K562 (cell line): ENCODE data around the gene GRPEL2. TPM values are rescaled to one million over a fixed set of nuclear protein-coding genes. Genes with fewer than 3 reads are reported as not detected.

ENCODE experiments used
- ATAC-seq: fragments of 200-7000 bp; cut with Tn5 transposase; 3 replicates; pipeline ENCODE4 v1.9.1; 2020; ENCODE audit warnings: moderate library complexity
- BruUV-seq: library from RNA; stranded (reverse); fragments of 400-500 nt; replicated peaks from 2 replicates; lab custom pipeline; 2021; lab: Mats Ljungman, UMichigan
- CTCF ChIA-PET: fragments of 300-600 bp; formaldehyde crosslinking; extraction: SDS; loops from one replicate; lab custom pipeline; 2021; ENCODE audit warnings: low intra/inter-chr PET ratio; lab: Yijun Ruan, JAX
- POLR2A ChIA-PET: fragments of 300-600, 350-650 bp; sonication (Branson Sonifier 250); formaldehyde crosslinking; extraction: SDS; loops from one replicate; lab custom pipeline; 2021; ENCODE audit warnings: antibody characterized with exemption, inconsistent platforms; lab: Yijun Ruan, JAX
- DNase-seq, 4 experiments: peaks; one replicate each; pipeline versions ENCODE4 v3.0.0 to v3.0.0-alpha.2; 2011 to 2018; ENCODE audit warnings: low spot score in 3 of 4, mixed read lengths in 3 of 4; ENCODE audit errors: extremely low read depth in 1 of 4
- FAIRE-seq: peaks from 2 replicates; lab custom pipeline; 2011; peaks lifted over from hg19 to GRCh38; lab: Jason Lieb, UNC
- H2AFZ ChIP-seq: 2 replicates; pipeline ENCODE4 v1.6.0; 2011; ENCODE audit warnings: low read depth, low read length, control low read depth, inconsistent platforms
- H3K27ac ChIP-seq: fragments of 200-600 bp; 3 replicates; pipeline ENCODE4 v1.8.0; 2011; ENCODE audit warnings: low read depth, mild to moderate bottlenecking, control low read depth, inconsistent platforms, low read length, moderate library complexity, mixed read lengths; ENCODE audit errors: extremely low read depth
- H3K27me3 ChIP-seq, 2 experiments: fragments of 300-600 bp in 1 of 2; 2 replicates in 1 of 2; 3 replicates in 1 of 2; pipeline versions ENCODE4 v1.6.0 to v1.8.0; 2011; ENCODE audit warnings: inconsistent platforms in 2 of 2, low read length in 2 of 2, mild to moderate bottlenecking in 1 of 2, mixed read lengths in 1 of 2, moderate library complexity in 1 of 2; ENCODE audit not compliant: control insufficient read depth in 2 of 2, insufficient read depth in 2 of 2
- H3K36me3 ChIP-seq: fragments of 300-600 bp; 3 replicates; pipeline ENCODE4 v1.8.0; 2011; ENCODE audit warnings: mild to moderate bottlenecking, low read length, inconsistent platforms; ENCODE audit not compliant: control insufficient read depth, insufficient read depth
- H3K4me1 ChIP-seq, 2 experiments: fragments of 200-600 bp in 1 of 2; replicated peaks in 1 of 2; 2 replicates in 1 of 2; 3 replicates in 1 of 2; pipeline versions ENCODE4 v1.5.1 to v1.8.0; 2011; ENCODE audit warnings: inconsistent platforms in 2 of 2, low read length in 2 of 2, mild to moderate bottlenecking in 1 of 2, mixed read lengths in 1 of 2, moderate library complexity in 1 of 2; ENCODE audit not compliant: control insufficient read depth in 2 of 2, insufficient read depth in 2 of 2
- H3K4me2 ChIP-seq: 2 replicates; pipeline ENCODE4 v1.6.1; 2011; ENCODE audit warnings: low read length, control low read depth, inconsistent platforms, mixed read lengths; ENCODE audit not compliant: insufficient read depth
- H3K4me3 ChIP-seq: fragments of 200-600 bp; sonication (generic), shearing (Covaris generic); 2 replicates; pipeline ENCODE4 v1.5.1; 2016; ENCODE audit warnings: control low read depth, inconsistent platforms
- H3K79me2 ChIP-seq: fragments of 200-600 bp; 3 replicates; pipeline ENCODE4 v1.8.0; 2011; ENCODE audit warnings: low read length, inconsistent platforms; ENCODE audit not compliant: control insufficient read depth, insufficient read depth
- H3K9ac ChIP-seq, 2 experiments: 2 replicates each; pipeline versions ENCODE4 v1.6.0 to v1.6.1; 2011; ENCODE audit warnings: low read depth in 2 of 2, low read length in 2 of 2, control low read depth in 1 of 2, inconsistent platforms in 1 of 2, mild to moderate bottlenecking in 1 of 2, mixed read lengths in 1 of 2; ENCODE audit not compliant: insufficient read depth in 1 of 2
- H3K9me1 ChIP-seq: one replicate; pipeline ENCODE4 v1.6.0; 2011; ENCODE audit warnings: inconsistent platforms, mild to moderate bottlenecking, low read length, moderate library complexity; ENCODE audit not compliant: control insufficient read depth, insufficient read depth
- H3K9me3 ChIP-seq: replicated peaks from 2 replicates; pipeline ENCODE4 v1.5.1; 2011; ENCODE audit warnings: low read depth, low read length, inconsistent platforms; ENCODE audit not compliant: control insufficient read depth, insufficient read depth
- H4K20me1 ChIP-seq: replicated peaks from 2 replicates; pipeline ENCODE4 v1.6.1; 2011; ENCODE audit warnings: low read length, inconsistent platforms, mixed read lengths; ENCODE audit not compliant: control insufficient read depth, insufficient read depth
- CLOCK ChIP-seq: fragments of 250-450 bp; sonication (Bioruptor Pico); IDR thresholded peaks from 2 replicates; pipeline ENCODE4 v1.4.0; 2020; ENCODE audit warnings: mild to moderate bottlenecking, moderate library complexity, borderline replicate concordance
- CTCF ChIP-seq, 3 experiments: IDR thresholded peaks in 2 of 3; conservative IDR thresholded peaks in 1 of 3; 2 replicates each; pipeline ENCODE4 v1.5.1; 2011 to 2012; ENCODE audit warnings: low read length in 3 of 3, mild to moderate bottlenecking in 3 of 3, control low read depth in 2 of 3, improper control_type of control experiment in 1 of 3, inconsistent platforms in 1 of 3, low read depth in 1 of 3, mixed read lengths in 1 of 3, moderate library complexity in 1 of 3; ENCODE audit not compliant: insufficient read depth in 2 of 3
- WGBS: fragments of 100-300 bp; shearing (Covaris generic); methylation state at CpG from one replicate; pipeline ENCODE4 v1.1.6; 2016; ENCODE audit warnings: low coverage, mixed read lengths; ENCODE audit not compliant: insufficient coverage; ENCODE audit errors: missing lambda C conversion rate; 5-methylcytosine and 5-hydroxymethylcytosine counted together
- in situ Hi-C: fragments of 300-500 bp; cut with MboI; formaldehyde crosslinking; loops from 4 replicates; pipeline ENCODE4 v1.15.0; 2018; ENCODE audit warnings: inconsistent platforms, mixed read lengths
- intact Hi-C: fragments of 100-400 bp; cut with micrococcal nuclease; formaldehyde crosslinking; loops from 2 replicates; pipeline ENCODE4 v1.14.2; 2022
- polyA plus RNA-seq, 8 experiments: library from polyadenylated mRNA; depleted of rRNA in 4 of 8; stranded (reverse) in 5 of 8; unstranded in 3 of 8; fragments of >200 nt; fragmentation: Nextera tagmentation in 2 of 8; fragmentation: Illumina TruSeq in 1 of 8; extraction: Ambion mirVana in 2 of 8; extraction: Trizol in 1 of 8; gene quantifications; 2 replicates each; pipeline versions ENCODE4 v1.2.1 to v1.2.3, GENCODE V29; 2011 to 2014; ENCODE audit warnings: inconsistent platforms in 1 of 8, missing spikeins in 1 of 8
- total RNA-seq, 7 experiments: library from RNA; depleted of rRNA in 6 of 7; stranded (reverse); fragments of >200 nt in 6 of 7; fragmentation: Illumina TruSeq in 2 of 7; extraction: Trizol in 2 of 7; gene quantifications; 2 replicates each; pipeline versions ENCODE4 v1.2.1 to v1.2.3, GENCODE V29; 2011 to 2021; ENCODE audit warnings: low replicate concordance in 1 of 7

The GRPEL2 gene
- total and polyA plus RNA-seq, 9 of the 15 experiments (the other 6 are each of a cell fraction or from before 2014, with no cell fraction given) = 11.2 to 40.5 (median 25.8) TPM

- in situ Hi-C loops = no loop called here
- Histone ChIP-seq H3K79me2 (no peaks in the 10 kb centered on the region), H3K4me3 (no peak overlapping the region), H3K4me2 (no peak overlapping the region), H3K9me3 (no peaks in the 10 kb centered on the region), H3K27ac (no peak overlapping the region), H3K27me3 (peaks cover 15 to 33% of the 10 kb centered on the region in 2 experiments), H3K4me1 (peaks cover 6 to 11% of the 10 kb centered on the region in 2 experiments; a peak in 4 of 5 replicates), H4K20me1 (no peaks in the 10 kb centered on the region), H3K9ac (no peak overlapping the region), H3K36me3 (no peaks in the 10 kb centered on the region), H2AFZ (no peak overlapping the region), H3K9me1 (no peaks in the 10 kb centered on the region)
- ChIA-PET POLR2A (interaction anchor here (1.6 kb wide), 1 partner anchor 14 kb away, joined by 6 read pairs; no protein-coding TSS in a partner anchor), CTCF (no interaction called here)
- BruUV-seq = no TSS peak
- TF ChIP-seq CTCF (IDR thresholded peaks at IDR 0.05 in 2 of 3, conservative IDR thresholded peaks at IDR 0.05 in 1 of 3; ENCODE audit: insufficient read depth in 2 of 3, low read depth in 1 of 3, low read length in 3 of 3) = peak in 2 of 3 experiments; percentile 13 to 22; a peak in 2 of 6 replicates
- TF ChIP-seq CLOCK (CRISPR knock-in tag) = no peak
- FAIRE-seq = no peak
- WGBS = 12% methylated on average over 4 of the region's 4 CpGs
- ATAC-seq = no peak; the same call in 2 of the 3 replicates
- DNase-seq = no peak
- intact Hi-C loops = no loop called here
These were observed 30.7 kb upstream of the GRPEL2 start for GRCh38 chr5:149314571-149315111.
